OCI-LY3 (cell line): ENCODE measurements around the gene CD320.

Experiments
- H2AFZ ChIP-seq: fragments of 200-600, 300-600 bp; shearing (Covaris generic); 2 replicates; pipeline ENCODE4 v1.6.0; 2014; ENCODE audit warnings: antibody characterized with exemption, low read depth, low read length
- H3K27ac ChIP-seq: fragments of 200-600, 300-600 bp; sonication (generic); 2 replicates; pipeline ENCODE4 v1.5.1; 2014; ENCODE audit warnings: mild to moderate bottlenecking, low read length, moderate library complexity, mixed read lengths
- H3K27me3 ChIP-seq: fragments of 200-600, 300-600 bp; sonication (generic); 2 replicates; pipeline ENCODE4 v1.6.1; 2014; ENCODE audit warnings: low read depth, low read length, mixed read lengths
- H3K36me3 ChIP-seq: fragments of 200-600, 300-600 bp; sonication (generic); replicated peaks from 2 replicates; pipeline ENCODE3; 2014; ENCODE audit warnings: low read depth, low read length, mixed read lengths
- H3K4me1 ChIP-seq: fragments of 300-600, 200-600 bp; sonication (generic); 2 replicates; pipeline ENCODE4 v1.6.1; 2014; ENCODE audit warnings: low read length, mixed read lengths
- H3K4me2 ChIP-seq: fragments of 200-600, 300-600 bp; sonication (generic); 2 replicates; pipeline ENCODE4 v1.6.1; 2014; ENCODE audit warnings: low read length, mixed read lengths
- H3K4me3 ChIP-seq: fragments of 300-600, 200-600 bp; sonication (generic); 2 replicates; pipeline ENCODE4 v1.5.1; 2014; ENCODE audit warnings: antibody characterized with exemption, mild to moderate bottlenecking, low read length, moderate library complexity
- H3K79me2 ChIP-seq: fragments of 300-600, 200-600 bp; shearing (Covaris generic); 2 replicates; pipeline ENCODE4 v1.6.1; 2014; ENCODE audit warnings: mild to moderate bottlenecking, low read length, mixed read lengths
- H3K9ac ChIP-seq: fragments of 300-600, 200-600 bp; shearing (Covaris generic); 2 replicates; pipeline ENCODE4 v1.6.0; 2014; ENCODE audit warnings: mild to moderate bottlenecking, low read length, moderate library complexity
- H3K9me3 ChIP-seq: fragments of 200-600, 300-600 bp; shearing (Covaris generic); 2 replicates; pipeline ENCODE4 v1.6.1; 2014; ENCODE audit warnings: low read length, mixed read lengths; ENCODE audit not compliant: insufficient read depth
- H4K20me1 ChIP-seq: fragments of 200-600, 300-600 bp; sonication (generic); 2 replicates; pipeline ENCODE4 v1.6.1; 2016; ENCODE audit warnings: low read length, mixed read lengths; ENCODE audit not compliant: insufficient read depth
- CTCF ChIP-seq: fragments of 200-600, 300-600 bp; sonication (generic); IDR thresholded peaks from 2 replicates; pipeline ENCODE4 v1.5.1; 2014; ENCODE audit warnings: antibody characterized with exemption, low read length, low read depth
- EZH2phosphoT487 ChIP-seq: fragments of 200-600 bp; shearing (Covaris generic); IDR thresholded peaks from 2 replicates; pipeline ENCODE4 v1.6.1; 2018; ENCODE audit warnings: antibody characterized with exemption, mixed run types, low read depth

CD320 gene

GRCh38 chr19:8261347-8261746, 46.8 kb downstream of the CD320 start:
- Histone ChIP-seq H2AFZ (no peak overlapping the region), H4K20me1 (no peaks in the 10 kb centered on the region), H3K79me2 (no peaks in the 10 kb centered on the region), H3K9ac (no peak overlapping the region), H3K27me3 (no peaks in the 10 kb centered on the region), H3K36me3 (no peaks in the 10 kb centered on the region), H3K9me3 (no peaks in the 10 kb centered on the region), H3K4me1 (no peaks in the 10 kb centered on the region), H3K27ac (no peak overlapping the region), H3K4me3 (no peak overlapping the region), H3K4me2 (no peak overlapping the region)
- no peak for TF ChIP-seq EZH2phosphoT487
- TF ChIP-seq CTCF, result no peak

GRCh38 chr19:8259922-8260247, 48.3 kb downstream of the CD320 start:
- Histone ChIP-seq H3K4me2 (no peak overlapping the region), H3K9me3 (no peaks in the 10 kb centered on the region), H3K79me2 (no peaks in the 10 kb centered on the region), H3K36me3 (no peaks in the 10 kb centered on the region), H3K4me1 (no peaks in the 10 kb centered on the region), H3K9ac (no peak overlapping the region), H3K27ac (no peak overlapping the region), H4K20me1 (no peaks in the 10 kb centered on the region), H2AFZ (no peak overlapping the region), H3K4me3 (no peak overlapping the region), H3K27me3 (no peaks in the 10 kb centered on the region)
- TF ChIP-seq CTCF (no peak), EZH2phosphoT487 (no peak)

GRCh38 chr19:8259142-8259921, 48.8 kb downstream of the CD320 start:
- no peaks in the 10 kb centered on the region for H3K79me2 ChIP-seq
- no peaks in the 10 kb centered on the region for H3K36me3 ChIP-seq
- no peak overlapping the region for H3K4me3 ChIP-seq
- H3K27ac ChIP-seq, result no peak overlapping the region
- H3K4me1 ChIP-seq, result no peaks in the 10 kb centered on the region
- no peak overlapping the region for H3K9ac ChIP-seq
- H4K20me1 ChIP-seq, result no peaks in the 10 kb centered on the region
- no peak overlapping the region for H3K4me2 ChIP-seq
- no peaks in the 10 kb centered on the region for H3K27me3 ChIP-seq
- H3K9me3 ChIP-seq, result no peaks in the 10 kb centered on the region
- no peak for TF ChIP-seq EZH2phosphoT487
- TF ChIP-seq CTCF, result no peak
- no peak overlapping the region for H2AFZ ChIP-seq

- H3K9ac ChIP-seq, result no peak overlapping the region
- no peak overlapping the region for H3K4me2 ChIP-seq
- no peak for TF ChIP-seq CTCF
- no peak for TF ChIP-seq EZH2phosphoT487
- no peak overlapping the region for H2AFZ ChIP-seq
- H3K79me2 ChIP-seq, result no peaks in the 10 kb centered on the region
- H3K4me1 ChIP-seq, result no peaks in the 10 kb centered on the region
- H3K4me3 ChIP-seq, result no peak overlapping the region
- no peaks in the 10 kb centered on the region for H3K36me3 ChIP-seq
- H4K20me1 ChIP-seq, result no peaks in the 10 kb centered on the region
- H3K27ac ChIP-seq, result no peak overlapping the region
- H3K27me3 ChIP-seq, result no peaks in the 10 kb centered on the region
- no peaks in the 10 kb centered on the region for H3K9me3 ChIP-seq
Measured at GRCh38 chr19:8257052-8257443, 51.1 kb downstream of the CD320 start.
